Left cardiac atrium (tissue), 4 donors: ENCODE results near the gene ADK. TPM values are rescaled to one million over a fixed set of nuclear protein-coding genes. Genes with fewer than 3 reads are reported as not detected.
"Not testable (repeated sequence)": the region's sequence is repeated elsewhere in the genome, so short reads cannot be mapped to it uniquely, and the experiment has no call there.

Experiments
- ATAC-seq, 2 donors: fragments of 200-7000 bp; cut with Tn5 transposase; one replicate each; pipeline ENCODE4 v1.9.1; 2020; ENCODE audit warnings: mild to moderate bottlenecking in 2 of 2, moderate library complexity in 2 of 2
- DNase-seq: peaks from one replicate; pipeline ENCODE4 v3.0.0-alpha.2; 2020
- intact Hi-C, 2 donors: fragments of 100-400 bp; cut with DNase I; formaldehyde crosslinking; loops; one replicate each; pipeline versions ENCODE4 v1.14.1 to v1.15.1; 2022 to 2023
- total RNA-seq, 2 donors: library from RNA; stranded (reverse); fragmentation: NEBNext Ultra II Directional; extraction: Animal tissue kit (Norgen Biotek cat#: 25700); gene quantifications; one replicate each; pipeline ENCODE4 v1.2.1, GENCODE V29; 2021
- donor health status: DM: no; HTN: yes; CAD: no.
- donor health status: DM: no; HTN: yes; CAD: no; lungs with severe emphysema.
- donor health status: DM: yes; HTN: yes; CAD: no.
- donor health status: Dilated cardiomyopathy.

The ADK gene
- total RNA-seq, 2 donors from 2014 or later: 31.2 to 34.9 TPM

GRCh38 chr10:74488907-74489306, 337.9 kb downstream of the ADK start:
- DNase-seq (no peak), ATAC-seq (no peak)
- intact Hi-C loops: no loop called here

DNA sequence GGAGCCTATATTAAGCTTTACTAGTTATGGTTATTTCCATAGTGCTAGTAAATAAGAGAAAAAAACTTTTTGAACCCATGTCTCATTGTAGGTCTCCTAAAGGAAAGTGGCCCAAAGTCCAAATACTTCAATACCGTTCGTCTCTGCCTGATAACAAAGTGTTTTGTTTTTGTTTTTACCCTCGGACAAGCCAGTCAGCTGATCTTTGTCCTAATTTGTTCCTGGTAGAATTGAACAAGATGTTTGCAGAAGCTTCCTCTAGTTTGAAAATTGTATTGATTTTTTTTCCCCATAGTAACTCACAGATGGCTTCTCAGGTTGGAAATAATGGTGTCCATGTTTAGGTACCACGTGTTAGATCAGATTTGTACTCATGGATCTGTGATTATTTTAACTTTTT, 339.5 kb downstream of the ADK start:
- ATAC-seq: no peak
- intact Hi-C loops: no loop called here
- no peak for DNase-seq

GRCh38 chr10:74491014-74491413, 340.0 kb downstream of the ADK start:
- intact Hi-C loops: no loop called here
- no peak for DNase-seq
- ATAC-seq: no peak

DNA sequence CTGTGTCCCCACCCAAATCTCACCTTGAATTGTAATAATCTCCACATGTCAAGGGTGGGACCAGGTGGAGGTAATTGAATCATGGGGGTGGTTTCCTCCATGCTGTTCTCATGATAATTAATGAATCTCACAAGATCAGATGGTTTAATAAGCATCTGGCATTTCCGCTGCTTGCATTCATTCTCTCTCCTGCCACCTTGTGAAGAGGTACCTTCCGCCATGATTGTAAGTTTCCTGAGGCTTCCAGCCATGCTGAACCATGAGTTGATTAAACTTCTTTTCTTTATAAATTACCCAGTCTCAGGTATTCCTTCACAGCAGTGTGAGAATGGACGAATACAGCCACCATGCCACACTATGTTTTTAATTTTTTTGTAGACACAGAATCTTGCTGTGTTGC, 345.3 kb downstream of the ADK start:
- intact Hi-C loops: not testable (repeated sequence)

DNA sequence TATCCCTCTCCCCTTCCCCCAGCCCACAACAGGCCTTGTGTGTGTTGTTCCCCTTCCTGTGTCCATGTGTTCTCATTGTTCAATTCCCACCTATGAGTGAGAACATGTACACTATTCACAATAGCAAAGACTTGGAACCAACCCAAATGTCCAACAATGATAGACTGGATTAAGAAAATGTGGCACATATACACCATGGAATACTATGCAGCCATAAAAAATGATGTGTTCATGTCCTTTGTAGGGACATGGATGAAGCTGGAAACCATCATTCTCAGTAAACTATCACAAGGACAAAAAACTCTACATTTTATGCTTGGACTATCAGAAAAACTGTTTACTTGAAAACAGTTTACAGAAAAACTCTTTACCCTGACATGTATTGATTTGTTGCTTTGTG, 347.6 kb downstream of the ADK start:
- intact Hi-C loops, ATAC-seq, DNase-seq: not testable (repeated sequence)

More for the DNA sequence above, 345.3 kb downstream of the ADK start:
- DNase-seq, ATAC-seq: not testable (repeated sequence)

DNA sequence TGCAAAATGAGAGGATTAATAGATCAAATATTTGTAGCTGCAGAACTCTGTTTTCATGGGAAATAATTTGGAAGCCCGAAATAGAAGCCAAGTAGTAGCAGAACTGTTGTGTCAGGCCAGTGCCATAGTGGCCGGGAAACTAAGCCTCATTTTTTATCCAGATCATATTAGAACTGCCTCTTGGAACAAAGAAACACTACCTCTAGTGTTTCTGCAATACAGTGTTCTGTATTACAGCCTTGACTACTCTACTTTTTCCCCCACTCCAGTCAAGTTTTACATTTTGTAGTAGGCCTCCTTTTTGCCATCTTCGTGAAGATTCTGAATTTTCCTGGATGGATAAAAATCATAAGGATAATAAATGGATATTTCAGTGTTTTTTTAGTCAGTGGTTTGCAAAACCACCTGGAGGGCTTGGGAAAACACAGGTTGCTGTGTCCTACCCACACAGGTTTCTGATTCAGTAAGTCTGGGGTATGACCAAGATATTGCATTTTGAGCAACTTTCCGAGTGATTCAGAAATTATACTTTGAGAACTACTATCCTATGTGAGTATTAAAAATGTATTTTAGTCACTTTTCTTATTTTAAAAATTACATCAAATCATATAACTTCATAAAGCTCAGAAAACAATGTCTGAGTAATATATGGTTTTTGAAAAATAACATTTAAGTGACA, 349.1 kb downstream of the ADK start:
- ATAC-seq: no peak
- intact Hi-C loops: no loop called here
- DNase-seq: no peak

DNA sequence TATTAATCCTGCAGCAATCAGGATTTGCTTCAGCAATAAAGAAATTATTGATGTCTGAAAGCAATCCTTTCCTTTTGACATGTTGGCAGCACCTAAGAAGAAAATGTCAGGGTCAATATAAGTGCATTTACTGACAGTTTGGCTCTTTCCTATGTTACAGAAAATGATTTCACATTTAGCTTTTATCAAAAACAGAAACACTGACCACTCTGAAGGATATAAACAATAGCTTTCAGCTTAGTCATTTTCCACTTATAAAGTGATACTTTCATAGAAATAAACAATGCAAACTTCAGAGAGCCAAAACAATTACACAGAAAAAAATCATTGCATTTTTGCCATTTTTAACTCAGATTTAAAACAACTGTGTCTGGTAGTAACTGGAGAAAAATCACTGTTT, 349.8 kb downstream of the ADK start:
- ATAC-seq (no peak), DNase-seq (no peak)
- intact Hi-C loops: no loop called here

GRCh38 chr10:74502963-74503608, 352.1 kb downstream of the ADK start:
- DNase-seq (no peak), ATAC-seq (no peak)
- intact Hi-C loops: no loop called here

DNA sequence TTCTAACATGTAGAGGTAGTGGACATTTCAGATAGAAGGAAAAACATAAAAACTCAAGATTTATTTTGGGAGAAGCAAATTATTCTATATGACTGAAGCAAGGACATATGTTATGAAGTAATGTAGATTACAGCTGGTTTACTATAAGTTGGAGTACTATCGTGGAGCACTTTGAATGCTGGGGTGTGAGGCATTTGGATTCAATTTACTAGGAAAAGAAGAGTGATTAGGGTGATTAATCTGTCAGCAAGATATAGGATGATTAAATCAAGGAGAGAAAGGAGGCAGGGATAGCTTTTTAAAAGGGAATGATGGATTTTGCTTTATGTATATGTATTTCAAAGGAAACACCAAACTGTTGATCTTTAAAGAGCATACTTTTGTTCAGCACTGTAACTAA, 356.9 kb downstream of the ADK start:
- intact Hi-C loops: no loop called here
- DNase-seq (no peak), ATAC-seq (no peak)

- DNase-seq (no peak), ATAC-seq (no peak)
- intact Hi-C loops: no loop called here
Observed at GRCh38 chr10:74510594-74510993, 359.6 kb downstream of the ADK start.

- intact Hi-C loops: no loop called here
- ATAC-seq (no peak), DNase-seq (no peak)
Observed at GRCh38 chr10:74511051-74511450, 360.0 kb downstream of the ADK start.

DNA sequence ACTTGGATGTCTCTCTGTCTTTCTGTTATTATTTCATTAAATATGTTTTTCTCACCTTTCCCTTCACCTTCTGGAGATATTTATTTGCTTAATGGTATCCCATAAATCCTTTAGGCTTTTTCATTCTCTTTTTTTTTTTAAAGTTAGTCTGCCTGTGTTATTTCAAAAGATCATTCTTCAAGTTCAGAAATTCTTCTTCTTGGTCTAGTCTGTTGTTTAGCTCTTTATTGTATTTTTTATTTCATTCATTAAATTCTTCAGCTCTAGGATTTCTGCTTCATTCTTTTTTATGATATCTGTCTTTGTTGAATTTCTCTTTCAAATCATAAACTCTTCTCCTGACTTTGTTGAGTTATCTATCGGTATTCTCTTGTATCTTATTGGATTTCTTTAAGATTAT, 363.3 kb downstream of the ADK start:
- intact Hi-C loops: no loop called here
- ATAC-seq (no peak), DNase-seq (no peak)

GRCh38 chr10:74518061-74518460, 367.0 kb downstream of the ADK start:
- DNase-seq (no peak), ATAC-seq (no peak)
- intact Hi-C loops: no loop called here

DNA sequence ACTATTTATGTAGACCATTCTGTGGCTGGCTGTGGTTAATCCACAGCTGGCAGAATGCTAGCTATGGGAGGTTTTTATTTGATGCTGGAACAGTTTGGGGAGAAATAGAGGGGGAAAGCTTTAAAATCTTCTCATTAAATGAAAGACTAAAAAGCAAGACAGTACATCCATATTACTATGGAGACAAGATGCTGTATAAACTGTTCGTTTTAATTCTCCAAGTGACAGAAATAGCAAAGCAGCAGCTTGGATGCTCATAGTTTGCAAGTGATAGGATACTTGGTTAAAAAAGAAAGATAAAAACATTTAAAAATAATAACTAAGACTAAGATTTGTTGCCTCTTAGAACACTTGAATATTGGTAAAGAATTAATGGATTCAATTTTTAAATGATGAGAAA, 370.5 kb downstream of the ADK start:
- intact Hi-C loops: no loop called here
- DNase-seq (no peak), ATAC-seq (no peak)

DNA sequence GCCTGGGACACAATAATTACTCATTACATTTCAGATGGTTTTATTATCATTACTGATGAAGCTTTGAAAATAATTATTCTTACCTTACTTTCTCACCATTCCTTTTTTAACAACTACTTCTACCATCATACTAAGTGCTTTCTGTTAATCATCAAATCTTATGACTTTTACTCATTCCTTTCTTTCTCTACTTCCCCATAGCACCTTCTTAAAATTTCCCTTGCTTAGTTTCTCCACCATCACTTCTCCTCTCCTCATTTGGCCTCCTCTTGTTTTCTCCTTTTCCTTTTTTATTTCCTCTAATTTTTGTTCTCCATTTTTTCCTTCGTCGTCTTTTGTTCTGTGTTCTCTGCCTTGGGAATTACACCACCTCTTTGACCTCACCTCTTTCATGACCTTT, 372.2 kb downstream of the ADK start:
- DNase-seq (no peak), ATAC-seq (no peak)
- intact Hi-C loops: no loop called here

DNA sequence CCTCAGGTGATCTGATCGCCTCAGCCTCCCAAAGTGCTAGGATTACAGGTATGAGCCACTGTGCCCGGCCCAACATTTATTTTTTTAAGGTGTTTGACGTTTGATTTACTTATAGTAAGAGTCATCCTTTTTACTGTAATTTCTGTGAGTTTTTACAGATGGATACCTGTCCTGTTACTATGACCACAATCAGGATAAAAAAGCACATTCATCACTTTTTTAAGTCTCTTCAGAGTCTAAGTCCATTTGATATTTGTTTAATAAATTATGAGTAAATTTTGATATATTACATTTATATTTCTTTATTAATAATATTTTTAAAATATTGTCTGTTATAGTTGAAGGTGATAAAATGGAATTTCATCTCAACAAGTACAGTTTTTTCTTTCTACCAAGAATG, 374.9 kb downstream of the ADK start:
- intact Hi-C loops: no loop called here
- DNase-seq (no peak), ATAC-seq (no peak)

DNA sequence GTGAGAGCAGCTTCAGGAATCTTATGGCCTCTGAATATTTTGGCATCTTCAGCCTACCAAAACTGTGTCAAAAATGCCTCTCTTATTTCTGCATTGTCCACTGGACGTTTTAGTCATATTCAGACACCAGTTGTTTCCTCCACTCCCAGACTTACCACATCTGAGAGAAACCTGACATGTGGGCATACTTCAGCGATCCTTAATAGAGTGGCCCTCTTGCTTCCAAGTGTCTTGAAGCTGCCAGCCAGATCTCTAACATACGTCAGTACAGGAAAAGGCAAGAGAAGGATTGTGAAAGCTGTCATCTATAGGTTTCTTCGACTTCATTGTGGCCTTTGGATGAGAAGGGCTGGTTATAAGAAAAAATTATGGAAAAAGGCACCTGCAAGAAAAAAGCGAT, 376.6 kb downstream of the ADK start:
- ATAC-seq, intact Hi-C loops, DNase-seq: not testable (repeated sequence)

DNA sequence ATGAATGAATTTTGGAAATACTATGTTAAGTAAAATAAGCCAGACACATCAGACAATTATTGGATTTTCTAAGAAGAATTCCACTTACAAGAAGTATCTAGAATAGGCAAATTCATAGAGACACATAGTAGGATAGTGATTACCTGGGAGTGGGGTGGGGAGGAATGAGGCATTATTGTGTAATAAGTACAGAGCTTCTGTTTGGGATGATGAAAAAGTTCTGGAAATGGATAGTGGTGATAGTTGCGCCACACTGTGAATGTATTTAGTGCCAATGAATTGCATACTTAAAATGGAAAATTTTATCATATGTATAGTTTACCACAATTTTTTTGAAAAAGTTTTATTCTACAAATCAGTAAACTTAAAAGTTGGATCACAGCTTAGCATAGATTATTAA, 378.2 kb downstream of the ADK start:
- intact Hi-C loops: no loop called here
- DNase-seq (no peak), ATAC-seq (no peak)

DNA sequence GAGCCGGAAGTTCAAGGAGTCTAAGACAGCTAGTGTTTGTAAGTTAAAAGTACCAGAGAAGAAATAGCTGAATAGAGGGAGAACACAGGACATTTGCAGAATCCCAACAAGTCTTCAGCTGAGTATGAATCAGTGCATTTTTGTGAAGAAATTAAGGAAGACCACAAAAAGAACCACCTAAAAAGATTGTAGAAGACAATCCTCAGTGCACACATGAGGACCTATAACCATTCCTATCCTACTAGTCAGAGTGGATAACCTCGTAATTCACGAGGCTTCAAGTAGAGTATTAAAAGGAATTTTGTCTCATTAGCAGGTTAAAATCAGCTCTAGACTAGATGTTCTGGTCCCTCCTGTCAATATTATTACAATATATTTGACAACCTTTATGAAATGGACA, 380.0 kb downstream of the ADK start:
- DNase-seq (no peak), ATAC-seq (no peak)
- intact Hi-C loops: no loop called here

DNA sequence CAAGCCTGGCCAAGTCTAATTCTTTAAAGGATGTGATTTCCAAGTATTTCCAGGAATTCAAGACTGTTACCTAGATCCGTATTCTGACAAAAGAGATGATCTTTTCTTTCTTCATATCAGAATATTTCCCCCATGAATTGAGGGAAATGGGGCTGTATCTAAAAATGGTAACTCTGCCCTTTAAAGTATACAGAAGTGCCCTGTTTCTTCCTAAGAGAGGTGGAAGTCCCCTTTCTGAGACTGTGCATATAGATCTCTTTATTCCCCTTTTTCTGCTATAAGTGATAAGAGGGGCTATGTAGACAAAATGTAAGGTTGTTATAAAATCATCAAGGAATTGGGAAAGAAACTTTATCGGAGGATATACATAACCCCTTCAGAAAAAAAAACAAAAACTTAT, 388.3 kb downstream of the ADK start:
- DNase-seq (no peak), ATAC-seq (no peak)
- intact Hi-C loops: no loop called here

DNA sequence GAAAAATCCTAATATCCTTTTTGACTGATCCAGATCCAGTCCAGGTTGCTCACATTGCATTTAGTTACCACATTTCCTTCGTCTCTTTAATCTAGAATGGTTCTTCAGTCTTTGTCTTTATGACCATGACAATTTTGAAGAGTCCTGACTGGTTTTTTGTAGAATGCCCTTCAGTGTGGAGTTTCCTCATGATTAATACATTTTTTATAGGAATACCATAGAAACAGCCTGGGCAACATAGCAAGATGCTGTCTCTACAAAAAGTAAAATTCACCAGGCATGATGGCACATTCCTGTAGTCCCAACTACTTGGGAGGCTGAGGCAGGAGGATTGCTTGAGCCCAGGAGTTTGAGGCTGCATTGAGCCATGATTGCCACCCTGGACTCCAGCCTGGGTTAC, 390.4 kb downstream of the ADK start:
- ATAC-seq (no peak), DNase-seq (no peak)
- intact Hi-C loops: no loop called here
